DND-41 (cell line): ENCODE measurements around the gene CALY.

Source experiments
- ATAC-seq: fragments of 200-7000 bp; cut with Tn5 transposase; 3 replicates; pipeline ENCODE4 v1.9.1; 2021; ENCODE audit warnings: low read depth; ENCODE audit not compliant: insufficient read depth
- DNase-seq: peaks from one replicate; pipeline ENCODE4 v3.0.0-alpha.2; 2020
- H2AFZ ChIP-seq: 2 replicates; pipeline ENCODE4 v1.6.0; 2012; ENCODE audit warnings: low read depth, low read length
- H3K27ac ChIP-seq: 2 replicates; pipeline ENCODE4 v1.5.1; 2012; ENCODE audit warnings: low read length, inconsistent platforms
- H3K27me3 ChIP-seq: fragments of 200-600 bp; sonication (generic); 2 replicates; pipeline ENCODE4 v1.6.0; 2012; ENCODE audit warnings: low read length, mild to moderate bottlenecking, inconsistent platforms; ENCODE audit not compliant: insufficient read depth, poor library complexity
- H3K36me3 ChIP-seq: 2 replicates; pipeline ENCODE4 v1.5.1; 2012; ENCODE audit warnings: low read length, inconsistent platforms; ENCODE audit not compliant: insufficient read depth
- H3K4me1 ChIP-seq: 2 replicates; pipeline ENCODE4 v1.5.1; 2012; ENCODE audit warnings: mild to moderate bottlenecking, low read length; ENCODE audit not compliant: insufficient read depth
- H3K4me2 ChIP-seq: 2 replicates; pipeline ENCODE4 v1.6.0; 2012; ENCODE audit warnings: mild to moderate bottlenecking, moderate library complexity, low read length, inconsistent platforms; ENCODE audit not compliant: insufficient read depth
- H3K4me3 ChIP-seq, 2 experiments: fragments of 200-600 bp in 1 of 2; shearing (Covaris generic) in 1 of 2; 2 replicates each; pipeline ENCODE4 v1.5.1; 2012 to 2016; ENCODE audit warnings: inconsistent platforms in 2 of 2, low read length in 2 of 2, mild to moderate bottlenecking in 2 of 2, low read depth in 1 of 2, moderate library complexity in 1 of 2
- H3K79me2 ChIP-seq: 2 replicates; pipeline ENCODE4 v1.6.0; 2012; ENCODE audit warnings: low read length, inconsistent platforms; ENCODE audit not compliant: insufficient read depth
- H3K9ac ChIP-seq: 2 replicates; pipeline ENCODE4 v1.6.0; 2012; ENCODE audit warnings: low read depth, mild to moderate bottlenecking, inconsistent platforms, low read length, moderate library complexity
- H3K9me3 ChIP-seq: 2 replicates; pipeline ENCODE4 v1.5.1; 2012; ENCODE audit warnings: low read length, moderate library complexity, mild to moderate bottlenecking, inconsistent platforms; ENCODE audit not compliant: insufficient read depth, severe bottlenecking
- H4K20me1 ChIP-seq: 2 replicates; pipeline ENCODE4 v1.6.0; 2012; ENCODE audit warnings: low read length; ENCODE audit not compliant: insufficient read depth
- CTCF ChIP-seq: IDR thresholded peaks from 2 replicates; pipeline ENCODE4 v1.5.1; 2012; ENCODE audit warnings: borderline replicate concordance, low read length, moderate library complexity, mild to moderate bottlenecking; ENCODE audit not compliant: poor library complexity, severe bottlenecking; ENCODE audit errors: extremely low read depth
- EZH2 ChIP-seq: IDR thresholded peaks from 3 replicates; pipeline ENCODE4 v1.6.1; 2012; ENCODE audit warnings: borderline replicate concordance, low read depth, mild to moderate bottlenecking, moderate library complexity, low read length, inconsistent platforms; ENCODE audit not compliant: severe bottlenecking

CALY gene

GRCh38 chr10:133336577-133337369, at the start of gene CALY:
Gene CALY (minus strand): TSS chr10:133336896. CDS start chr10:133328989, 7,907 bp downstream.
- Histone ChIP-seq H3K4me2 (no peak within 1 kb of the TSS), H3K9me3 (no peaks in the 10 kb centered on the region), H3K9ac (no peak within 1 kb of the TSS), H3K4me3 (no peak within 1 kb of the TSS), H3K79me2 (no peaks in the 10 kb centered on the region), H2AFZ (no peak within 1 kb of the TSS), H3K36me3 (no peaks in the 10 kb centered on the region), H3K27me3 (peaks cover 2% of the 10 kb centered on the region), H3K27ac (no peak within 1 kb of the TSS), H4K20me1 (no peaks in the 10 kb centered on the region; the same call in 1 of the 2 replicates), H3K4me1 (no peaks in the 10 kb centered on the region)
- DNase-seq: peak; percentile 59
- peak; percentile 57 for ATAC-seq
- TF ChIP-seq CTCF (no peak), EZH2 (no peak)

- no peak overlapping the region for H3K27ac ChIP-seq
- H3K4me1 ChIP-seq: no peaks in the 10 kb centered on the region
- no peaks in the 10 kb centered on the region for H3K36me3 ChIP-seq
- H2AFZ ChIP-seq: no peak overlapping the region
- H4K20me1 ChIP-seq: no peaks in the 10 kb centered on the region
- H3K9me3 ChIP-seq: no peaks in the 10 kb centered on the region
- no peak overlapping the region for H3K4me2 ChIP-seq
- DNase-seq: no peak
- no peaks in the 10 kb centered on the region for H3K79me2 ChIP-seq
- no peaks in the 10 kb centered on the region for H3K27me3 ChIP-seq
- TF ChIP-seq EZH2 (no peak), CTCF (no peak)
- H3K4me3 ChIP-seq: no peak overlapping the region
- no peak overlapping the region for H3K9ac ChIP-seq
- ATAC-seq: no peak
These were observed 48.5 kb upstream of the CALY start for GRCh38 chr10:133385214-133385613.

- no peaks in the 10 kb centered on the region for H3K9me3 ChIP-seq
- H3K4me3 ChIP-seq: no peak overlapping the region
- H3K4me1 ChIP-seq: no peaks in the 10 kb centered on the region
- H3K79me2 ChIP-seq: no peaks in the 10 kb centered on the region
- H2AFZ ChIP-seq: no peak overlapping the region
- no peak overlapping the region for H3K4me2 ChIP-seq
- no peak for ATAC-seq
- H3K27ac ChIP-seq: no peak overlapping the region
- H3K27me3 ChIP-seq: no peaks in the 10 kb centered on the region
- no peak for DNase-seq
- H3K9ac ChIP-seq: no peak overlapping the region
- TF ChIP-seq EZH2 (no peak), CTCF (no peak)
- H4K20me1 ChIP-seq: no peaks in the 10 kb centered on the region
- H3K36me3 ChIP-seq: no peaks in the 10 kb centered on the region
These were observed 47.4 kb upstream of the CALY start for GRCh38 chr10:133384071-133384470.
